Measurements from ENCODE around the gene NFIA. TPM values are rescaled to one million over a fixed set of nuclear protein-coding genes. Genes with fewer than 3 reads are reported as not detected.

The NFIA gene
- total and polyA plus RNA-seq, 9 of the 15 experiments (the other 6 are each of a cell fraction or from before 2014, with no cell fraction given): 5.3 to 24.9 (median 9.8) TPM

- TF ChIP-seq CUX1 (CRISPR knock-in tag; IDR thresholded peaks at IDR 0.05) (0 out of 2 replicates have a peak, but pooled peaks have one; percentile 21), SLC30A9 (CRISPR knock-in tag; IDR thresholded peaks at IDR 0.05) (no peak), EWSR1 (IDR thresholded peaks at IDR 0.05; ENCODE audit: borderline replicate concordance, low read depth, partially characterized antibody) (no peak), FOXA1 (IDR thresholded peaks at IDR 0.05; ENCODE audit: borderline replicate concordance) (no peak), IRF1 (CRISPR knock-in tag; IDR thresholded peaks at IDR 0.05; ENCODE audit: borderline replicate concordance) (no peak), CREB1 (IDR thresholded peaks at IDR 0.05) (no peak), CREB1 (CRISPR knock-in tag; IDR thresholded peaks at IDR 0.05) (no peak), BRCA1 (IDR thresholded peaks at IDR 0.05) (no peak), BRCA1 (CRISPR knock-in tag; IDR thresholded peaks at IDR 0.05) (no peak), ZNF184 (CRISPR knock-in tag; IDR thresholded peaks at IDR 0.05) (no peak), MAFG (tag; conservative IDR thresholded peaks at IDR 0.05) (peak; percentile 89), ZNF121 (CRISPR knock-in tag; conservative IDR thresholded peaks at IDR 0.05) (no peak), ZEB2 (IDR thresholded peaks at IDR 0.05) (no peak), ASH1L (IDR thresholded peaks at IDR 0.05; ENCODE audit: borderline replicate concordance, low read depth, partially characterized antibody) (no peak), HDAC8 (tag; IDR thresholded peaks at IDR 0.05) (no peak), SNIP1 (IDR thresholded peaks at IDR 0.05; ENCODE audit: low read depth) (no peak), LEF1 (IDR thresholded peaks at IDR 0.05) (no peak)
- TF ChIP-seq, protein P1, sequence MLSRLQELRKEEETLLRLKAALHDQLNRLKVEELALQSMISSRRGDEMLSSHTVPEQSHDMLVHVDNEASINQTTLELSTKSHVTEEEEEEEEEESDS (CRISPR knock-in tag; IDR thresholded peaks at IDR 0.05): no peak
- TF ChIP-seq, protein P2, sequence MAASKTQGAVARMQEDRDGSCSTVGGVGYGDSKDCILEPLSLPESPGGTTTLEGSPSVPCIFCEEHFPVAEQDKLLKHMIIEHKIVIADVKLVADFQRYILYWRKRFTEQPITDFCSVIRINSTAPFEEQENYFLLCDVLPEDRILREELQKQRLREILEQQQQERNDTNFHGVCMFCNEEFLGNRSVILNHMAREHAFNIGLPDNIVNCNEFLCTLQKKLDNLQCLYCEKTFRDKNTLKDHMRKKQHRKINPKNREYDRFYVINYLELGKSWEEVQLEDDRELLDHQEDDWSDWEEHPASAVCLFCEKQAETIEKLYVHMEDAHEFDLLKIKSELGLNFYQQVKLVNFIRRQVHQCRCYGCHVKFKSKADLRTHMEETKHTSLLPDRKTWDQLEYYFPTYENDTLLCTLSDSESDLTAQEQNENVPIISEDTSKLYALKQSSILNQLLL (CRISPR knock-in tag; IDR thresholded peaks at IDR 0.05; ENCODE audit: borderline replicate concordance): no peak
These were observed 29.8 kb upstream of the NFIA start (continued) for GRCh38 chr1:61052395-61053225.
